BJ (cell line): Measurements from ENCODE around the gene NOP53. TPM values are rescaled to one million over a fixed set of nuclear protein-coding genes. Genes with fewer than 3 reads are reported as not detected.
"Not testable (repeated sequence)": the region's sequence is repeated elsewhere in the genome, so short reads cannot be mapped to it uniquely, and the experiment has no call there.

Experiments used
- CTCF ChIA-PET: fragments of 350-600 bp; formaldehyde crosslinking; extraction: SDS; loops from one replicate; lab custom pipeline; 2021; ENCODE audit warnings: antibody characterized with exemption, inconsistent platforms; lab: Yijun Ruan, JAX
- POLR2A ChIA-PET: fragments of 300-600 bp; sonication (Branson Sonifier 250); formaldehyde crosslinking; extraction: SDS; loops from one replicate; lab custom pipeline; 2021; ENCODE audit warnings: antibody characterized with exemption; lab: Charles Lee
- DNase-seq: peaks from one replicate; pipeline ENCODE4 v3.0.0-alpha.2; 2011; ENCODE audit warnings: low read depth
- H3K27me3 ChIP-seq: 2 replicates; pipeline ENCODE4 v1.6.0; 2011; ENCODE audit warnings: low read length; ENCODE audit not compliant: control insufficient read depth, insufficient read depth
- H3K36me3 ChIP-seq: 2 replicates; pipeline ENCODE4 v1.5.1; 2011; ENCODE audit warnings: low read length; ENCODE audit not compliant: control insufficient read depth, insufficient read depth
- H3K4me3 ChIP-seq: 2 replicates; pipeline ENCODE4 v1.5.1; 2011; ENCODE audit warnings: low read depth, mild to moderate bottlenecking, control low read depth, low read length
- polyA plus RNA-seq: library from polyadenylated mRNA; depleted of rRNA; stranded (reverse); fragments of >200 nt; gene quantifications from 2 replicates; pipeline ENCODE4 v1.2.3, GENCODE V29; 2011
- TF ChIP-seq, protein P1 (sequence below): IDR thresholded peaks from 2 replicates; pipeline ENCODE4 v1.5.1; 2011; ENCODE audit warnings: low read depth, mild to moderate bottlenecking, control low read depth, inconsistent platforms, low read length, moderate library complexity; ENCODE audit not compliant: insufficient read depth

NOP53 gene
- polyA plus RNA-seq, 1 experiment: 135 TPM

DNA sequence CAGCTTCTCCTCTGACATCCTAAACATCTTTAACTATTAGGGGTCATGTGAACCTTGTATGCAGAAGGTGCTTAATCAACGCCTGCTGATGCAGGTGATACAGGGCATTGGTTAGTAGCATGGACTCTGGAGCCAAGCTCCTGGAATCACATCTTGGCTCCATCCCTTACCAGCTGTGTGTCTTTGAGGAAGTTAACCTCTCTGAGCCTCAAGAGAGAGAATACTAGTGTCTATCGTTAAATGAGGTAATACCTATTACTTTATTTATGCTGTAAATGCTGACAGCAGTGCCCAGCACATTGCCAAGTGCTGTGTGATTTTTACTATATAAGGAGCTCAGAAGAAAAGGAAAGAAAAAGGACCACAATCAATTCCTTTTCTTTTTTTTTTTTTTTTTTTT, 22.0 kb downstream of the NOP53 start:
- H3K36me3 ChIP-seq: no peaks in the 10 kb centered on the region
- TF ChIP-seq, protein P1, sequence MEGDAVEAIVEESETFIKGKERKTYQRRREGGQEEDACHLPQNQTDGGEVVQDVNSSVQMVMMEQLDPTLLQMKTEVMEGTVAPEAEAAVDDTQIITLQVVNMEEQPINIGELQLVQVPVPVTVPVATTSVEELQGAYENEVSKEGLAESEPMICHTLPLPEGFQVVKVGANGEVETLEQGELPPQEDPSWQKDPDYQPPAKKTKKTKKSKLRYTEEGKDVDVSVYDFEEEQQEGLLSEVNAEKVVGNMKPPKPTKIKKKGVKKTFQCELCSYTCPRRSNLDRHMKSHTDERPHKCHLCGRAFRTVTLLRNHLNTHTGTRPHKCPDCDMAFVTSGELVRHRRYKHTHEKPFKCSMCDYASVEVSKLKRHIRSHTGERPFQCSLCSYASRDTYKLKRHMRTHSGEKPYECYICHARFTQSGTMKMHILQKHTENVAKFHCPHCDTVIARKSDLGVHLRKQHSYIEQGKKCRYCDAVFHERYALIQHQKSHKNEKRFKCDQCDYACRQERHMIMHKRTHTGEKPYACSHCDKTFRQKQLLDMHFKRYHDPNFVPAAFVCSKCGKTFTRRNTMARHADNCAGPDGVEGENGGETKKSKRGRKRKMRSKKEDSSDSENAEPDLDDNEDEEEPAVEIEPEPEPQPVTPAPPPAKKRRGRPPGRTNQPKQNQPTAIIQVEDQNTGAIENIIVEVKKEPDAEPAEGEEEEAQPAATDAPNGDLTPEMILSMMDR: no peak
- no peak overlapping the region for H3K4me3 ChIP-seq
- ChIA-PET CTCF (interaction anchor here (0.6 to 3.4 kb wide), 9 partner anchors 9 to 97 kb away, joined by 3 to 21 read pairs (median 7); partner anchors contain the start of gene EHD2), POLR2A (no interaction called here)
- H3K27me3 ChIP-seq: no peaks in the 10 kb centered on the region
- DNase-seq: no peak

DNA sequence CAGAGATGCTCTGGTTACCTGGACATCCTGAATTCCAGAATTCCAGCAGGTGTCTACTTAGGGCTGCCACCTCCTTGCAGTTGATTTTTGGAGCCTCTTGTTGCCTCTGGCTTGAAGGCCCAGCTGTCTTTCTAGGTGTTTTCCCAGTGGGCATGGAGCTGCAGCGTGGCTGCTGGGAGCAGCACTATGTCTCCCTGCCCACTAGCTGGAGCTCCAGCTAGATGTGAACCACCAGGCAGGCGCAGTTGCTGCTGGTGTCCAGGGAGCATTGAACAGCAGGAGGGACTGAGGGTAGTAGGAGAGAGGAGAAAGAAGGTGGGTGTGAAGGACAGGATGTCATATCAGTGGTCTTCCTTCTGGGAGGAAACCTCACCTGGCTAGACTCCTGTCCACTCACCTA, 23.3 kb downstream of the NOP53 start:
- TF ChIP-seq, protein P1: peak; percentile 9; the same call in 1 of the 2 replicates
- CTCF ChIA-PET: interaction anchor here (0.5 to 0.7 kb wide), 2 partner anchors 333 to 341 kb away, joined by 3 to 4 read pairs; no protein-coding TSS in a partner anchor
- POLR2A ChIA-PET: no interaction called here
- Histone ChIP-seq H3K4me3 (no peak overlapping the region), H3K27me3 (no peaks in the 10 kb centered on the region), H3K36me3 (no peaks in the 10 kb centered on the region)
- DNase-seq: no peak

DNA sequence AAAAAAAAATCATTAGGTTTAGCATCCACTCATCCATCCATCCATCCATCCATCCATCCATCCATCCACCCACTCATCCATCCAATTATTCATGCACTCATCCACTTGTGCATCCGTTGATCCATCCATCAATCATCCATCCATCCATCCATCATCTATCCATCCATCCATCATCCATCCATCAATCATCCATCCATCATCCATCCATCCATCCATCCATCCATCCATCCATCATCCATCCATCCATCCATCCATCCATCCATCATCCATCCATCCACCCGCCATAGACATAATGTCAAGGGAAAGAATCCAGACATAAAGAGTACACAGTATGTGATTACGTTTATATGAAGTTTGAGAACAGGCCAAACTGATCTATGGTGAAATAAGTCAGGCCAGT, 24.2 kb downstream of the NOP53 start:
- no peak for DNase-seq
- Histone ChIP-seq H3K27me3 (no peaks in the 10 kb centered on the region), H3K36me3 (no peaks in the 10 kb centered on the region), H3K4me3 (no peak overlapping the region)
- ChIA-PET CTCF (no interaction called here), POLR2A (no interaction called here)
- TF ChIP-seq, protein P1: no peak

DNA sequence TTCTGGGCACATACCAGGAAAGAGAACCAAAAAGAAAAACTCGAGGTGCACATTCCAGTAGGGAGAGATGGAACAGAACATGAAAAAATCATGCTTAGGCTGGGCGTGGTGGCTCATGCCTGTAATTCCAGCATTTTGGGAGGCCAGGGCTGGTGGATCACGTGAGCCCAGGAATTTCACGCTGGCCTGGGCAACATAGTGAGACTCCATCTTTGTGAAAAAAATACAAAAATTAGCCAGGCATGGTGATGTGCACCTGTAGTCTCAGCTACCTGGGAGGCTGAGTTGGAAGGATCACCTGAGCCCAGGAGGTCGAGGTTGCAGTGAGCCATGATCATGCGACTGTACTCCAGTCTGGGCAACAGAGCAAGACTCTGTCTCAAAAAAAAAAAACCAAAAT, 25.9 kb downstream of the NOP53 start:
- CTCF ChIA-PET, DNase-seq, H3K27me3 ChIP-seq, POLR2A ChIA-PET, H3K36me3 ChIP-seq, H3K4me3 ChIP-seq: not testable (repeated sequence)

DNA sequence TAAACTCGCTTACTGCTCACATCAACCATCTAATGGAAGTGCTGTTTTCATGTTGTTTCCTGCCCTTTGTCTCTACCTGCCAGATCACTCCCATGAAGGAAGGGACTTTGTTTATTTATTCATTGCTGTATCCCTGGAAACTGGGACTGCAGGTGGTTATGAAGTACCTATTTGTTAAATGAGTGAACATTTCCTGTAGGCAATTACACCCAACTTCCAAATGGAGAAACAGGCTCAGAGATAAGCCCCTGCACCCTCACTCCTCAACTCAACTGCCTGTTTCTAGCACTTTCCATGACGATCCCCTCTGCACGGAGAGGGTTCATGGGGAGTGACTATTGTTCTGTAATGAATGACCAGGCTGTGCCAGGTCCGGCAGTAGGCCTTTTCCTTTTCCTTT, 31.2 kb downstream of the NOP53 start:
- POLR2A ChIA-PET: interaction anchor here (0.6 kb wide), 1 partner anchor 9 kb away, joined by 3 read pairs; no protein-coding TSS in a partner anchor
- TF ChIP-seq, protein P1: no peak
- no peak for DNase-seq

DNA sequence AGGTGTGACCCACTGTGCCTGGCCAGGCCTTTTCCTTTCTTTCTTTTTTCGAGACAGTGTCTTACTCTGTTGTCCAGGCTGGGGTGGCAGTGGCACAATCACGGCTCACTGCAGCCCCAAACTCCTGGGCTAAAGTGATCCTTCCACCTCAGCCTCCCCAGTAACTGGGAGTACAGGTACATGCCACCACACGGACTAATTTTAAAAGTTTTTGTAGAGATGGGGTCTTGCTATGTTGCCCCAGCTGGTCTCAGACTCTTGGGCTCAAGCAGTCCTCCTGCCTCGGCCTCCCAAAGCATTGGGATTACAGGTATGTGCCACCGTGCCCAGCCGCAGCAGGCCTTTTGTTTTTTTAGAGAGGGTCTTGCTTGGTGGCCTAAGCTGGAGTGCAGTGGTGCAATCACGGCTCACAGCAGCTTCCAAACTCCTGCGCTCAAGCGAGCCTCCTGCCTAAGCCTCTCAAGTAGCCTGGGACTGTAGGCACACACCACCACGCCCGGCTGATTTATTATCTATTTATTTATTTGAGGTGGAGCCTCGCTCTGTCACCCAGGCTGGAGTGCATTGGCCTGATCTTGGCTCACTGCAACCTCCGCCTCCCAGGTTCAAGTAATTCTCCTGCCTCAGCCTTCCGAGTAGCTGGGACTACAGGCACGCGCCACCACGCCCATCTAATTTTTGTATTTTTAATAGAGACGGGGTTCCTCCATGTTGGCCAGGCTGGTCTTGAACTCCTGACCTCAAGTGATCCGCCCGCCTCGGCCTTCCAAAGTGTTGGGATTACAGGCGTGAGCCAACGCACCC, 32.1 kb downstream of the NOP53 start:
- Histone ChIP-seq H3K4me3 (peak overlapping the region; percentile 93), H3K36me3 (peaks cover 10% of the 10 kb centered on the region)
- CTCF ChIA-PET: interaction anchor here (0.9 to 2.2 kb wide), 4 partner anchors 12 to 92 kb away, joined by 3 to 5 read pairs (median 4); no protein-coding TSS in a partner anchor
- DNase-seq, POLR2A ChIA-PET, H3K27me3 ChIP-seq: not testable (repeated sequence)

More for the DNA sequence above, 31.2 kb downstream of the NOP53 start:
- H3K27me3 ChIP-seq: no peaks in the 10 kb centered on the region
- no peak overlapping the region for H3K4me3 ChIP-seq
- CTCF ChIA-PET: interaction anchor here (1.1 to 1.3 kb wide), 4 partner anchors 9 to 93 kb away, joined by 3 to 5 read pairs (median 3); no protein-coding TSS in a partner anchor
- H3K36me3 ChIP-seq: peaks cover 8% of the 10 kb centered on the region
